SW 1271 (cell line): ENCODE measurements around the gene NAV2.

ENCODE experiments used
- DNase-seq, 2 experiments: peaks; one replicate each; lab custom pipeline; 2025; lab: John Stamatoyannopoulos, UW

The NAV2 gene

GRCh38 chr11:19806251-19806650 lies 93.6 kb downstream of the NAV2 start:
- no peak for DNase-seq

DNA sequence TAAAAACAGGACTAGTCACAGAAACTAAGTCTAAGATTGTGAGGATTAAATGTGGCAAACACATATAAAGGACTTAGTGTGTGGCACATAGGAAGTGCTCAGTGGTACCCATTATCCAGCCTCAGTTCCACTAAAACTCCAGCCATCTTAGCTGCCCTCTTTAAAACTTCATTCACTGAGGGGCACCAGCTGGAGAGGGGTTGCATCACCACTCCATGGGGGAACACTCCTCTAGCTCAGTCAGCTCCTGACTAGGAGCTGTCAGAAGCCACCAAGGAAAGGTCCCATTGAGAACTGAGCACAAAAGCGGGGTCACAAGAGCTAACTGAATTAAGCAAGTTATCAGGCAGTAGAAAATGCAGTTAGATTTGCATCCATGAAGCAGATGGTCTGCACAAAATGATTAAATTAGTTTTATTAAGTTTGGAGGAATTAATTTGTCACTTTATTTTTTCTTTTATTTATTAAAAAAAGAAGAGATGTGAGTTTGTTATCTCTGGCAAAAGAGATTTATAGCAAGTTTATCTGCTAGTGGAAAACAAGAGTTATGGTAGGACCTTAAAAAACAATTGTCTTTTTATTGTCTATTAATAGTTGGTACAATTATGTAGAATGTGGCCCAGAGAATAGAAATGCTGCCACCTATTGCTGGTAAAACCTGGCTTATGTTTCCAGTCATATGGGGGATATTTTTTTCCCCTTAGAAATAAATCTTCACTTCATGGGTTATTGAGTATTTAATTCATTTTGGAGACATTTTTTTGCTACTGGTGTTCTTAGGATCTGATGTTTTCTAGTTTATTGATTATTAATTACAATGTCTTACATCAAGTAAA lies 95.7 kb downstream of the NAV2 start:
- no peak for DNase-seq

GRCh38 chr11:19810852-19811251 lies 98.2 kb downstream of the NAV2 start:
- DNase-seq: no peak

- no peak for DNase-seq
These were observed 98.7 kb downstream of the NAV2 start for GRCh38 chr11:19811380-19811779.

GRCh38 chr11:19812096-19812495 lies 99.5 kb downstream of the NAV2 start:
- DNase-seq: no peak

GRCh38 chr11:19812710-19813109 lies 100.1 kb downstream of the NAV2 start:
- DNase-seq: no peak

DNA sequence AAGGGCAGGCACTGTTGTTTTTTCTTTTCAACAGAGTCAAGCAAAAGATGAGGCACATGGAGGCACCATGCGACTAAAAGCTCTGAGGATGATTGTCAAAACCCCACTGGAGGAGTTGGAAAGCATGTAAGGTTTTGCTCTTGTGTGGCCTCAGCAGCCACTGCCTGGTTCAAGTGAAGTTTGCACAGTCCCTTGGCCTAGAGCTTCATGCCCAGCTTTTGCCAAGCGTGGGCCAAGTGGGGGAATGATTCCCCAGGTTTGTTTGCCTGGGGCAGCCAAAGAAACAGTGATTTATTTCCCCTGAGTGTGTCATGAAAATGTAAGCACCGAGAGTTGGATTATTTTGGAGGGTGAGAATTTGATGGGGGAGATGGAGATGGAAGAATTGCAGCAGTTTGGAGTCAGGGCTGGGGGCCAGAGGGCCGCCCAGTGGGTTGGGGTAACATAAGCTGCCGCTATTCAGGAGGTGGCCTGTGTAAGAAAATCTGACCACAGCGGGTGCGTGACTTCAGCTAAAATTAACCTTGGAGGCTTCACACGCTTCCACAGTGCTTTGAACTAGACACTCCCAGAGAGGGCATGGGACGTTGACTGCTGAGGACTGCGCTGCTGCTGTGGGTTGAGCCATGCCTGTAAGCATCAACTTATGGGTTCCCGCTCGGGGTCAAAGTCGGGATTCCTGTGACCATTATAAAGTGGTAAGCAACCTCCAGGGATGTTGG lies 100.7 kb downstream of the NAV2 start:
- DNase-seq: no peak

DNA sequence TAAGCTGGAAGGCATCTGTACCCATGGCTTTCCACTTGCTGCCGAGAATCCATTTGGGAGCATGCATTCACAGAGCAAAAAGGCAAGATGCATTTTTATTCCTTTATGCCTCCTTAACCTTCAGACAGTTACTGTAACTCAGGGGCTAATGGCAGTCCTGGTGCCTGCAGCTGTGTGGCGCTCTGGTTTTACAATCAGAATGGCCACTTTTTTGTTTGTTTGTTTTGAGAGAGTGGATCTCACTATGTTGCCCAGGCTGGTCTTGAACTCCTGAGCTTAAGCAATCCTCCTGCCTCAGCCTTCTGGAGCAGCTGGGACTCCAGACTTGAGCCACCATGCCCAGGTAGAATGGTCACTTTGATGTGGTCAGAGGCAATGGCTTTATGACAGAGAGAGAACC lies 101.8 kb downstream of the NAV2 start:
- DNase-seq: no peak

- no peak for DNase-seq
These were observed 103.4 kb downstream of the NAV2 start for GRCh38 chr11:19816040-19816439.

DNA sequence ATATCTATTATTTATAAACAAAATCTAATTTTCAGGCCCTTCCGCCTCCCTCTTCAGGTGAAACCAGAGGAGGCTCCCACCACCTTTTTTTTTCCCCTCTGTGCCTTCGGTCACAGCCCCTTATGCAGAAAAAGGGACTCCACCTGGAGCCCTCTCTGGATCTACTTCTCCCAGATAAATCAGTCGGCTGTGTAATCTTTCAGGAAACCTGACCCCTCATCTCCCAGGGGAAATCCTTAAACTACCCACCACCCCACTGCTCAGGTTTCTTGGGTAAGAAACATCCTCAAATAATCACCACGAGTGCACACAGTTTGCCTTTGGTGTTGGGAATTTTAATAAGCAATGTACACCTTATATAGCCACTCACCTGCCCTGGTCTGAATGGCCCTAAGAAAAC lies 104.2 kb downstream of the NAV2 start:
- DNase-seq: no peak

- DNase-seq: no peak
These were observed 104.7 kb downstream of the NAV2 start for GRCh38 chr11:19817265-19817851.

GRCh38 chr11:19817870-19818269 lies 105.2 kb downstream of the NAV2 start:
- no peak for DNase-seq

- DNase-seq: no peak
These were observed 106.0 kb downstream of the NAV2 start for GRCh38 chr11:19818619-19819018.

GRCh38 chr11:19819148-19819547 lies 106.5 kb downstream of the NAV2 start:
- DNase-seq: no peak

- no peak for DNase-seq
These were observed 107.5 kb downstream of the NAV2 start for GRCh38 chr11:19820100-19820499.

- DNase-seq: no peak
These were observed 108.8 kb downstream of the NAV2 start for GRCh38 chr11:19821412-19821875.

DNA sequence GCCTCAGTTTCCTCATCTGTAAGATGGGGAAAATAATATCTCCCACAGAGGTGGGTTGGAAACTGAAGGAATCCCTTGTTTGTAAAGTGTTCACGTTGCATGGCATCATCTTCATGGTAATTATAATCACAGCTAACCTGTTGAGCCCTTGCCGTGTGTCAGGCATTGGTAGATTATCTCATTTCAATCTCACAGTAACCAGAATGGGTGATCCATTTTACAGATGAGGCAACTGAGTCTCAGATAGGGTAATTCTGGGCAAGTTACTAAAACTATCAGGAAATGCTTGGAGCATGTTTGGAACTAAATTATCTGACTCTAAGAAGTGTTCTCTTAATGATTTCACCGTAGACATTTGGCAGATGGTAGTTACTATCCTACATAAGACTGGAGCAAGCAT lies 109.4 kb downstream of the NAV2 start:
- DNase-seq: no peak

GRCh38 chr11:19822531-19822930 lies 109.9 kb downstream of the NAV2 start:
- DNase-seq: no peak

DNA sequence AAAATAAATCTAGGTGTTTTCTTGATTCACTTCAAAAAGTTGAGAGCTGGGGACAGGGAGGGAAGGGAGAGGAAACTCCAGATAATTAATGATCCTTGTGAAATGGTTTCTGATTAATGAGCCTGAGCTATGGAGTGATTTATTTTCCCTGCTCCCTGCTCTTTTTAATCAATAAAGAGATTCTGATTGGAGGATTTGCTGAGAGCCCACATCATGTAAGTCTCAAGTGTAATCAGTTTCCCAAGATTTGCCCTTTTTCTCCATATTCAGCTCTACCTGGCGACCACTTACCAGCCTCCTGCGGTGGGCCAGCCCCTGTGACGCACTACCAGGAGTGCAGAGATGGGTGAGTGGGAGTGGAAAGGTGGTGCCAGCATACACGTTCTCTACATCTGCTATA lies 114.0 kb downstream of the NAV2 start:
- DNase-seq: no peak

DNA sequence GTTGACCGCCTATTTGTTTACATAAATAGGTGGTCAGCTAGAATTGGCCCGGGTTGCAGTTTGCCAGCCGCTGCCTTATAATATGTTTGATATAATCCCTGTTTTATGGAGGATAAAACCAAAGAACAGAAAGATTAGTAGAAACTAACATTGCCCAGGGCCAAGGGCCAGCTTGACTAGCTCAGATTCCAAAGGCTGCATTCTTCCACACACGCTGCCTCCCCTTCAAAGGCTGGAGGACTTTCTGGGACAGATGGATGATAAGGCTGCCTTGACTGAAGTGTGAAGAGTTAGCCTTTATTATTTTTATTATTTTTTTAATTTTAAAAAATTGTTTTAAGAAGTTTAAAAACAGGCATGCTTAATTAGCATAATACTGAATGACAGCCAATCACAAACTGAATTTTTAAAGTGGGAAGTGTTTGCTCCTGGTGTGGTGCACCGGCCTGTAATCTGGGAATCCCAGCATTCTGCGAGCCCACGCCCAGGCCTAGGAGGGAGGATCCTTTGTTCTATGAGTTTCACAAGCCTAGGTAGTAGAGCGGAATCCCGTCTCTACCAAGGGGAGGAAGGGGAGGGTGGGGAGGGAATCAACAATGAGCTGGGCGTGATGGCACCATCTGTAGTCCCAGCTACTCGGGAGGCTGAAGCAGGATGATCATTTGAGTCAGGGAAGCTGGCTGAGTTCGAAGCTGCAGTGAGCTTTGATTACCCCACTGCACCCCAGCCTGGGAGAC lies 114.9 kb downstream of the NAV2 start:
- DNase-seq: no peak

DNA sequence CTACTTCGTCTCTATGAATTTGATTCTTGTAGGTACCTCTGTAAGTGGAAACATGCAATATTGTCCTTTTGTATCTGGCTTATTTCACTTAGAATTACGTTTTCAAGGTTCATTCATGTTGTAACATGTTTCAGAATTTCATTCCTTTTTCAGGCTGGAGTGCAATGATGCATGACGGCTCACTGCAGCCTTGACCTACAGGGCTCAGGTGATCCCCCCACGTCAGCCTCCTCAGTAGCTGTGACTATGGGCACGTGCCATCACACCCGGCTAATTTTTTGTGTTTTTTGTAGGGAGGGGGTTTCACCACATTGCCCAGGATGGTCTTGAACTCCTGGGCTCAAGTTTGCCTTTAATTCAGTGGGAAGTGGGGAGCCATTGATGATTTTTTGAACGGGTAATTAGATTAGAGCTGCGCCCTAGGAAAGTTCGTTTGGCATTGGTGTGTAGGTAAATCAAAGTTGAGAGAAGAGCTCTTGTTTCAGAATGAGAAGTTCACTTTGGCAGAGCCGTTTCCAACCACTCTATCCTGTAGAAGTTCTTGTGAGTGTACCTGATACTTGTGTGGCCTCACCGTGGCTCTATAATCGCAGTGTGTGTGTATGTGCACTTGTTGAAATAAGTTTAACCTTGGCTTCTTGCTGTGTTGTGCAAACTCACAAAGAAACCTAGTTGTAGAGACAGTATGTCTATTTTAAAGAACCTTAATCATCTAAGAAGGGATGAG lies 115.9 kb downstream of the NAV2 start:
- no peak for DNase-seq
